Renal cortical epithelial cell (primary cell): ENCODE measurements around the gene PIGS. TPM values are rescaled to one million over a fixed set of nuclear protein-coding genes. Genes with fewer than 3 reads are reported as not detected.
"Not testable (repeated sequence)": the region's sequence is repeated elsewhere in the genome, so short reads cannot be mapped to it uniquely, and the experiment has no call there.

Experiments used
- DNase-seq: peaks from one replicate; pipeline ENCODE4 v3.0.0-alpha.2; 2011; ENCODE audit warnings: low read depth
- total RNA-seq: library from RNA; depleted of rRNA; stranded (reverse); fragments of >200 nt; gene quantifications from 2 replicates; pipeline ENCODE4 v1.2.3, GENCODE V29; 2014

The PIGS gene
- total RNA-seq, 1 donor from 2014 or later = 114 TPM

DNA sequence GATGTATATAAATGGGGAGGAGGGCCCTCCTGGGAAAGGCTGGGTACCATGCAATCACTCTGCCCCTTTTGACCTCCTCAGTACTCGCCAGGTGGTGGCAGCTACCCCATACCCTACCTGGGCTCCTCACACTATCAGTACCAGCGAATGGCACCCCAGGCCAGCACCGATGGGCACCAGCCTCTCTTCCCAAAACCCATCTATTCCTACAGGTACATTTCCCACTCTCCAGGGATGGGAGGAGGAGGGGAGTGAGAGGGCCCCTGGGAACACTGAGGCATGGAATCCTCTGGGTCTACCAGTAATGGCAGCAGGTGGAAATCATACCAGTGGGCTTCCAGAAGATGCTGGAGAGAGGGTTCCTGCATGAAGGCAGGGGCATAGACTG lies 42.3 kb downstream of the PIGS start:
- no peak for DNase-seq

- DNase-seq = peak; percentile 18
These were observed 42.9 kb downstream of the PIGS start for GRCh38 chr17:28528327-28529012.

GRCh38 chr17:28527859-28528258 lies 43.5 kb downstream of the PIGS start:
- no peak for DNase-seq

- DNase-seq = no peak
These were observed 44.1 kb downstream of the PIGS start for GRCh38 chr17:28527181-28527681.

DNA sequence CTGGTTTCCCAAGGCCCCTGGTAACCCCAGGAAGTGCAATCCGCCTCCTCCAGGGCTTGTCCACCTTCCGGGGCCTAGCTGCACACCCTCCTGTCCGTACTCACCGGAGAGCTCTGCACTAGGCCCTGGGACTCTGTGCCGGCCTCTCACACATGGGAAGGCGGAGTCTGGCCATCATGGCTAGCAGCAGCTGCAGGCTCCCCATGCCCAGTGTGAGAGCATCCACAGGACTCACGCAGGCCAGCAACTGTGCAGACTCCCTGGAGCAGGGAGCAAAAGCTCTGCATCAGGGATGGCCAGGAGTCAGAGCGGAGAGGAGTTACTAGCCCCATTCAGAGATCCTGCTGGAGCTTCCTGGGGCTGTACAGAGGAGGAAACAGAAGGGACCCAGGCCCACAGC lies 44.9 kb downstream of the PIGS start:
- DNase-seq = no peak

GRCh38 chr17:28524476-28525424 lies 46.6 kb downstream of the PIGS start:
- DNase-seq = peak; percentile 94

DNA sequence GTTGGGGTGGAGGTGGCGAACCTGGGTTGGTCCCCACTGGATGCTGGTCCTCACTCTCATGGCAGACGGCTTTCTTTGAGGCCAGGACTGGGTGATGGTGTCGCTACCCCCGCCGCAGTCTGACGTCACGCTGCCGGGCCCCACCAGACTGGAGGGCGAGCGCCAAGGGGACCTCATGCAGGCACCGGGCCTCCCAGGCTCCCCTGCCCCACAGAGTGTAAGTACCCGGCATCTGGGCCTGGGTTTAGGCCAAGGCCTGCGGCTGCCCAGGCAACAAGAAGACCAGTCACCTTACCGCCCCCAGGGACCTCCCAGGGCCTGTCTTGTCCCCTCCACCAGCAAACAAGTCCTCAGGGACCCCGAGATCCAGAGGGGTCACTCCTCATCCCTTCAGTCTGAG lies 47.4 kb downstream of the PIGS start:
- DNase-seq = no peak

GRCh38 chr17:28523186-28523585 lies 48.1 kb downstream of the PIGS start:
- no peak for DNase-seq

DNA sequence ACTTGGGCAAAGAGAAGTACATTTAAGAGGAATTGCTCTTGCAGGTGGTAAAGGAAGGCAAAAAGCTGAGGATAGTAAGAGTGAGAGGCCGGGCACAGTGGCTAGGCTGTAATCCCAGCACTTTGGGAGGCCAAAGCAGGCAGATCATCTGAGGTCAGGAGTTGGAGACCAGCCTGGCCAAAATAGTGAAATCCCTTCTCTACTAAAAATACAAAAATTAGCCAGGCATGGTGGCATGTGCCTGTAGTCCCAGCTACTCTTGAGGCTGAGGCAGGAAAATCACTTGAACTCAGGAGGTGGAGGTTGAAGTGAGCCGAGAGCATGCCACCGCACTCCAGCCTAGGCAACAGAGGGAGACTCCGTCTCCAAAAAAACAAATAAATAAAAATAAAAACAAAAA lies 49.0 kb downstream of the PIGS start:
- DNase-seq = not testable (repeated sequence)

GRCh38 chr17:28521311-28522085 lies 49.8 kb downstream of the PIGS start:
- no peak for DNase-seq

DNA sequence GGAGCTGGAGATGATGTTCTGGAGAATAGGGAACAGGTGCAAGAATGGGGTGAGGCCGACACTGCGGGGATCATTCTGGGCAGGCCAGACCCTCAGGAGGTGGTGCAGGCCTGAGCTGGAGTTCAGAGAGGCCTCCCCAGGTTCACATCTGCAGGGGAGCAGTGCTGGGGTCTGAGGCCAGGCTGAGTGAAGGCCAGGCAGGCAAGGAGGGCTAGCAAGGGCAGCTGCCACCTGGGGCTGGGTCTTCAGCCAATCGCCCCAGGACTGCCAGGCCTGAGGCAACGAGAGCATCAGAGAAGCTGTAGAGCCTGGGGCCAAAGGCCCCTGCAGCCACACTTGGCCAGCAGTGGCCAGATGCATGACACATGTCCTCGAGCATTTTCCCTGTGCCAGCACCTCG lies 50.6 kb downstream of the PIGS start:
- DNase-seq = no peak

DNA sequence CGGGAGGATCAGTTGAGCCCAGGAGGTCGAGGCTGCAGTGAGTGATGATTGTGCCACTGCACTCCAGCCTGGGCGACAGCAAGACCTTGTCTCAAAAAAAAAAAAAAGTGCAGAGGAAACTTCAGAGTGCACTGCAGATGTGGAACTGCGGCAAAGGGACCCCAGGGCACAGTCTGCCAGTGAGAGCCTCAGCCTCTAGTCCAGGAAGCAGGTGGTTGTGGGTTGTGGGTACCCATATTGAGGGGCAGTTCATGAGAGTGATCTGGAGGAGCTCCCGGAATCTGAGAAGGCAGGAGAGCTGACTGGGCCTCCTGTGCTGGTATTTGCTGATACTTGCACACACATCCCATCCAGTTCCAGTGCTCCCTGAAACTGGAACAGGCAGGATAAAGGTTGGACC lies 52.1 kb downstream of the PIGS start:
- DNase-seq = no peak

DNA sequence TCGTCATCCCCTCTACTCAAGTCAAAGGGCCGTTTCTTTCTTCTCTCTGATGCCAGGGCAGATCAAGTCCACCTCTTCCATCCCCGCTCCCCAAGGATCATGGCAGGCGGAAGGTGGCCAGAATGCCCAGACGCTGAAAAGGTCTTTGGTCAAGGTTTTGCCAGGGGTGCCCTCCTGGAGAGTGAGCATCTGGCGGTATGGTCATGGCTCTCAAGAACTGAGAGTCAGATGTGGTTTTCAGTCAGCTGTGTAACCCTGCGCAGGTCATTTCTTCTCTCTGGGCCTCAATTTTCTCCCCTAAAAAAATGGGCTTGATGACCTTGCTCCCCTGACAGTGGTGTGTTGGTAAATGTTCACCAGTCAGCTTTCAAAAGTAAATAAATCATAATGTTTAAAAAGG lies 52.7 kb downstream of the PIGS start:
- no peak for DNase-seq

GRCh38 chr17:28518132-28518531 lies 53.2 kb downstream of the PIGS start:
- no peak for DNase-seq

DNA sequence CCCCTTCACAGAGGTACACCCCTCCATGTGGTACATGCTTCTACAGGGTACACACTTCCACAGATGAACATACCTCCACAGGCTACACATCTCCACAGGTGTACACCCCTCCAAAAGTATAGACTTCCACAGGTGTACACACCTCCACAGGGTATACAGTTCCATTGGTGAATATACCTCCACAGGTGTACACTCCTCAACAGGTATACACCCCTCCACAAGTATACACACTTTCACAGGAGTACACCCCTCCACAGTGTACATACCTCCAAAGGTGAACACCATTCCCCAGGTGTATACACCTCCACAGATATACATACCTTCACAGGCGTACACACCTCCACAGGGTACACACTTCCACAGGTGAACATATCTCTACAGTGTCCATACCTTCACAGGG lies 55.8 kb downstream of the PIGS start:
- DNase-seq = no peak

DNA sequence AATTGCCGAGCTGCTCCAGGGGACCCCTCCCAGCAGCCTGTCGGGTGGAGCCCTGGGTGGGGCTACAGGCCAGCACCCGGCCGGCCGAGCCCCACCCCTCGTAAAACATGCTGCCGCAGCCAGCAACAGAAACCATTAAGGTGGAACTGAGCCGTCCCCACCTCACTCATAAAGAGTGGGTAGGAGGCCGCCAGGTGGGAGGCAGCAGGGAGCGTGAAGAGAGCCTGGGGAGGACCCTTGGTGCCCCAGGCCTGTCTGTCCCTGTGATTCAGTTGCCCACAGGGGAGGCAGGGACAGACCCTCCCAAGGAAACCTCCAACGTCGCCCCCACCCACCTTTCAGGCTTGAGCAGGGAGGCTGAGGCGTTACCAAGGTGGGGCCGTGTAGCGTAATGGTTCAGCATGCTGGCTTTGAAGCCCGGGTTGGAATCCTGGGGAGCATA lies 56.7 kb downstream of the PIGS start:
- no peak for DNase-seq

- DNase-seq = no peak
These were observed 57.8 kb downstream of the PIGS start for GRCh38 chr17:28513476-28513875.

GRCh38 chr17:28511858-28512461 lies 59.4 kb downstream of the PIGS start:
- no peak for DNase-seq

DNA sequence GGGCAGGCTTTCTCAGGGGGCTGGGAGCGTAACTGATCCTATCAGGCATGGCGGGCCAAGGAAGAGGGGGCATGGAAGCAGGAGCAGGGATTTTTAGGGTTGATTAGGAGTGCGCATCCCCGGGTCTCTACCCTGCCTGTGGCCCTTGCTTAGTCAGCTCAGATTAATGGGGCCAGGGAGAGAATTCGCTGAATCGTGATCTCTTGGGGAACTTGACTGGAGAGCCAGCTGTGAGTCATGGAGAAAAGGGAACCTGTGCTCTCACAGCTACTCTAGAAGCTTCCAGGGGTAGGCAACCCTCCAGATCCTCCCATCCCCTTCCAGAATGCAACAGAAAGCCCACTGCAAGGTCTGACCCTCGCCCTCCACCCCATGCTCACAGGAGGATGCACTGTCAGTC lies 61.5 kb downstream of the PIGS start:
- DNase-seq = no peak

DNA sequence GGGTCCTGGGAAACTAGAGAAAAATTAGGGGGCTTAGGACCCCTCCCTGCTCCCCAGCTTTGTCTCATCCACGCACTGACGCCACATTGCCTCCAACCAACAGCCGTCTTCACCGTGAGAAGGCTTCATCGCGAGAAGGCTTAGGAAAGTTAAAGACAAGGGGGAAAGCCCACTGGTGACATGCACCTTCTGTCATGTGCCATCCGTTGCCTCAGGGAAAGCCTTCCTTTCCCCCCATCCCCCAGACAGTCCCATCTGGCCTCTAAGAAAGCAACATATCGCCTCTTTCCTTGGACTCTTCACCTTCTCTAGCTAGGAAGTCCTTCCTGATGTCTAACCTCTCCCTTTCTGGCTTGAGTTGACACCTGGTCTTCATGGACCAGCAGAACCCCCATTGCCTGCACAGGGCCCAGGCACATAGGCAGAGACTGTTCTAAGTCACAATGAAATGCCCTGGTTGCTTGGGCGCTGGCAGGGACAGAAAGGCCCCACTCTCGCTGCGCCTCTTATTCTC lies 63.1 kb downstream of the PIGS start:
- no peak for DNase-seq

DNA sequence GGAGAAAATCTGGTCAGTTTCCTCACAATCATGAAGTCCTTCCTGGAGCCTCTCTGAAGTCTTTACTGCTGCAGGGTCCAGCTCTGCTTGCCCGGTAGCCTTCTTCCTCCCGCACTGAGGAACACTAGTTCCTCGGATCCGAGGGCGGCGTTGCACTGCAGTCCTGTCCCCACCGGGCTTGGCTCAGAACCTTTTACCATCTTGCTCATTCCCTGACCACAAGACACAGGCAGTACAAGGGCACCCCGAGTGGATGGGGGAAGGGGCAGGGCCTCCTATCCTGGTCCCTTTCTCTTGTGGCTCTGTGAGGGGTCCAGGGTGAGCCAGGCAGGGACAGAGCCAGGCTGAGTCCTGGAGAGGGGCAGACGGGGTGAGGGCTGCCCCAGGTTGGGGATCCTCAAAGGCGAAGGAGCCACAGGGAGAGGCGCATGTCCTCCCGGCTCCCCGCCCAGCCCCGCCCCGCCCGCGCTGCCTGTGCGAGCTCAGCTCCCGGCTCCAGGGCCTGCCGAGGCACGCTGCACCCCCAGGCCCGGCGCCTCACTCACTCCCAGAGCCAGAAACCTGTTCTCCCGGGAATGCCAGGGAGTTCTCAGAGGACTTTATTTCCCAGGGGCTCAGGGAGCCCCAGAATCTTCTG lies 63.6 kb downstream of the PIGS start:
- DNase-seq = no peak
